GM19395 (cell line): ENCODE results near the gene DDX51.
"Not testable (repeated sequence)": the region's sequence is repeated elsewhere in the genome, so short reads cannot be mapped to it uniquely, and the experiment has no call there.

Experiments
- ATAC-seq: cut with Tn5 transposase; IDR thresholded peaks from one replicate; pipeline ENCODE4 v1.9.1; 2021; ENCODE audit warnings: mild to moderate bottlenecking, moderate library complexity; ENCODE audit not compliant: unreplicated experiment

The DDX51 gene

GRCh38 chr12:132141976-132142678 is 2.0 kb downstream of the DDX51 start:
- no peak for ATAC-seq

GRCh38 chr12:132140918-132141841 is 2.9 kb downstream of the DDX51 start:
- no peak for ATAC-seq

- no peak for ATAC-seq
These were observed 3.6 kb downstream of the DDX51 start for GRCh38 chr12:132140501-132140900.

- ATAC-seq, result no peak
These were observed 4.2 kb downstream of the DDX51 start for GRCh38 chr12:132139912-132140311.

- ATAC-seq, result no peak
These were observed 4.9 kb downstream of the DDX51 start for GRCh38 chr12:132138941-132139871.

GRCh38 chr12:132137483-132138125 is 6.5 kb downstream of the DDX51 start:
- ATAC-seq, result no peak

GRCh38 chr12:132136226-132136625 is 7.9 kb downstream of the DDX51 start:
- not testable (repeated sequence) for ATAC-seq

- ATAC-seq, result not testable (repeated sequence)
These were observed 9.4 kb downstream of the DDX51 start for GRCh38 chr12:132134653-132135183.

GRCh38 chr12:132133952-132134652 is 10.0 kb downstream of the DDX51 start:
- ATAC-seq, result no peak

GRCh38 chr12:132132609-132133430 is 11.3 kb downstream of the DDX51 start:
- ATAC-seq, result no peak

GRCh38 chr12:132131952-132132351 is 12.2 kb downstream of the DDX51 start:
- ATAC-seq, result no peak

GRCh38 chr12:132131229-132131628 is 12.9 kb downstream of the DDX51 start:
- ATAC-seq, result no peak

- ATAC-seq, result no peak
These were observed 13.4 kb downstream of the DDX51 start for GRCh38 chr12:132130690-132131089.

- ATAC-seq, result no peak
These were observed 15.1 kb downstream of the DDX51 start for GRCh38 chr12:132129007-132129406.

- ATAC-seq, result no peak
These were observed 17.1 kb downstream of the DDX51 start for GRCh38 chr12:132127041-132127440.

GRCh38 chr12:132125736-132126135 is 18.4 kb downstream of the DDX51 start:
- no peak for ATAC-seq

GRCh38 chr12:132124766-132125425 is 19.2 kb downstream of the DDX51 start:
- ATAC-seq, result no peak
